ENCODE results near the gene TWF2.
A peak's percentile ranks its signal among the peaks of the same experiment; 100 is the strongest.

TWF2 gene

DNA sequence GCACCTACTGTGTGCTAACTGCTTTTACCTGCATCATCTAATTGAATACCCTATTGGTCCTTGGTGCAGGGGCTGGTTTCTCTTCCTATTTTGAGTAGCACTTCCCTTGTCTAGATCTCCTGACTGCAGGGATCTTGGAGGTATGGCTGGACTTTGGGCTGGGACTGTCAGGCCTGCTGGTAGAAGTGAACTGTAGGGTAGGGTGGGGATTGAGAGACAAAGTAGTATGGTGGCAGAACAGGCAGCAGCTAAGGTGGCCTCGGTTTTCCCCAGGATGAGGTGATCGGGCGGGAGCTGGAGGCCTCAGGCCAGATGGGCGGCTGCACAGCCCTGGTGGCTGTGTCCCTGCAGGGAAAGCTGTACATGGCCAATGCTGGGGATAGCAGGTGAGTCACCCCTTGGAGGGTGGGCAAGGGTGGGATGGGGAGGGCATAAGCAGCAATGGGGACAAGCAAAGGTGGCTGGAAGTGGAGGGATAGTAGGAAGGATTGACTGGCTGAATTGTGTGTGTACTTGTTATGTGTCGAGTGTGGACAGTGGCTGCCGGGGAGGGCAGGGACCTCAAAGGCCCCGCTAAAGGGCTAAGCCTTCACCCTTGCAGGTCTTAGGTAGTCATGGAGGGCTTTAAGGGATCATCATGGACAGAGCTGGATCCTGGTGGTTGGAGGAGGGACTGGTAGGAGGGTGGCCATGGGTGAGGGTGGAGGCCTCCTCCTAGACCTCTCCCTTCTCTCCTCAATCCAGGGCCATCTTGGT lies 8.6 kb upstream of the TWF2 start:
- H3K4me3 ChIP-seq (ENCODE audit: low read depth, low read length): no peak overlapping the region
- TF ChIP-seq CTCF (IDR thresholded peaks at IDR 0.05; ENCODE audit: insufficient read depth, low read length, missing control alignments): no peak
- POLR2A ChIA-PET: interaction anchor here (0.6 to 1.9 kb wide), 3 partner anchors 30 to 38 kb away, joined by 3 to 9 read pairs (median 4); partner anchors contain the start of gene WDR82
- CTCF ChIA-PET: interaction anchor here (0.8 to 1.5 kb wide), 6 partner anchors 9 to 201 kb away, joined by 4 to 8 read pairs (median 4); no protein-coding TSS in a partner anchor
- no peak for DNase-seq (ENCODE audit: low read depth, low spot score)

DNA sequence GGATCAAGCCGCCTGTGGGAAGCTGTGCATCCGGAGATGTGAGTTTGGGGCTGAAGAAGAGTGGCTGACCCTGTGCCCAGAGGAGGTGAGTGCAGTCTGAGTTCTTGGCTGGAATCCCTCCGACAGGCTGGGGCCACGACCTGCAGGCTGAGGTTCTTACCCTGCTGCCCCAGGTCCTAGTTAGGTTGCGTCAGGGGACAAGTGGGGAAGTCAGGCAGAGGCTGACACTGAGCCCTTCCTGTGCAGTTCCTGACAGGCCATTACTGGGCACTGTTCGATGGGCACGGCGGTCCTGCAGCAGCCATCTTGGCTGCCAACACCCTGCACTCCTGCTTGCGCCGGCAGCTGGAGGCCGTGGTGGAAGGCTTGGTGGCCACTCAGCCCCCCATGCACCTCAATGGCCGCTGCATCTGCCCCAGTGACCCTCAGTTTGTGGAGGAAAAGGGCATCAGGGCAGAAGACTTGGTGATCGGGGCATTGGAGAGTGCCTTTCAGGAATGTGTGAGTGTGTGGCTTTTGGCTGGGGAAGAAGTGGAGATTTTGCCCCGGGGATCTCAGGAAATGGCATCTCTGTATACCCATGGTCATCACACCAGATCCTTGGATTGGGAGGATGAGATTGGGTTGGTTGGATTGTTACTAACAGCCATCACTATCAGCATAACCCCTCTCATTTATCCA lies 7.9 kb upstream of the TWF2 start:
- ChIA-PET CTCF (interaction anchor here (1.1 to 1.5 kb wide), 2 partner anchors 12 to 26 kb away, joined by 3 to 6 read pairs; no protein-coding TSS in a partner anchor), POLR2A (interaction anchor here (0.6 to 2.0 kb wide), 4 partner anchors 10 to 39 kb away, joined by 3 to 8 read pairs (median 6); no protein-coding TSS in a partner anchor)
- DNase-seq (ENCODE audit: low read depth, low spot score): no peak
- no peak for TF ChIP-seq CTCF (IDR thresholded peaks at IDR 0.05; ENCODE audit: insufficient read depth, low read length, missing control alignments)
- H3K4me3 ChIP-seq (ENCODE audit: low read depth, low read length): peak overlapping the region; percentile 68; the same call in 1 of the 2 replicates

DNA sequence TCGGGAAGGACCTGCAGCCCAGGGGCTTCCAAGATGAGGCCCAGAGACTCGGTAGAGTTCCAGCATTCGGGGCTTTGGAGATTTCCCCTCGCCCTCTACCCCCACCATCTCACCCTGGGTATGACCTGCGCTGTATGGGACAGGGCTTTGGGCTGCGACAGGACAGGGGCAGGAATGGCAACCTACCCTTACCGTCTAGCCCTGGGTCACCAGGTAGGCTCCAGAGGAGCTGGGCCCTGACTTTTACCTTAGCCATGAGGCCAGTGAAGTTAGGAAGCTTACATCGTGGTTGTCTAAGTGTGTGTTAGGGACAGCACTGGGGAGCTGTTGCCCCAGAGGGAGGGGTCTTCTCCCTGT lies 7.3 kb upstream of the TWF2 start:
- CTCF ChIA-PET: interaction anchor here (1.1 to 1.5 kb wide), 2 partner anchors 11 to 26 kb away, joined by 3 to 6 read pairs; no protein-coding TSS in a partner anchor
- TF ChIP-seq CTCF (IDR thresholded peaks at IDR 0.05; ENCODE audit: insufficient read depth, low read length, missing control alignments): no peak
- H3K4me3 ChIP-seq (ENCODE audit: low read depth, low read length): peak overlapping the region; percentile 68
- DNase-seq (ENCODE audit: low read depth, low spot score): no peak
- POLR2A ChIA-PET: interaction anchor here (0.6 to 2.0 kb wide), 4 partner anchors 9 to 1680 kb away, joined by 3 to 8 read pairs (median 7); partner anchors contain the start of gene WDR82

- peak within 1 kb of the TSS; percentile 68 for H3K4me3 ChIP-seq (ENCODE audit: low read depth, low read length)
- TF ChIP-seq CTCF (IDR thresholded peaks at IDR 0.05; ENCODE audit: insufficient read depth, low read length, missing control alignments): no peak
- CTCF ChIA-PET: interaction anchor here (1.1 to 2.7 kb wide), 3 partner anchors 11 to 26 kb away, joined by 3 to 8 read pairs (median 6); no protein-coding TSS in a partner anchor
- DNase-seq (ENCODE audit: low read depth, low spot score): no peak
- POLR2A ChIA-PET: interaction anchor here (0.6 to 2.0 kb wide), 4 partner anchors 9 to 1679 kb away, joined by 3 to 8 read pairs (median 7); partner anchors contain the start of gene WDR82
Observed at GRCh38 chr3:52245322-52246263, 6.6 kb upstream of the TWF2 start, which contains the start of gene PPM1M. PPM1M (plus strand) TSS chr3:52245759; CDS start chr3:52245825, 66 bp downstream.

GRCh38 chr3:52243791-52244628 lies 5.1 kb upstream of the TWF2 start:
- POLR2A ChIA-PET: no interaction called here
- CTCF ChIA-PET: interaction anchor here (0.6 to 2.7 kb wide), 3 partner anchors 9 to 95 kb away, joined by 3 to 8 read pairs (median 4); no protein-coding TSS in a partner anchor
- TF ChIP-seq CTCF (IDR thresholded peaks at IDR 0.05; ENCODE audit: insufficient read depth, low read length, missing control alignments): no peak
- no peak overlapping the region for H3K4me3 ChIP-seq (ENCODE audit: low read depth, low read length)
- DNase-seq (ENCODE audit: low read depth, low spot score): no peak

Data from AG04449 (cell line).